GM19099 (cell line): ENCODE results near the gene NCKAP5.

Experiments
- POLR2A ChIP-seq: IDR thresholded peaks from 3 replicates; pipeline ENCODE4 v1.6.1; 2011; ENCODE audit warnings: low read depth; ENCODE audit not compliant: insufficient read length; ENCODE audit errors: extremely low read depth

The NCKAP5 gene

DNA sequence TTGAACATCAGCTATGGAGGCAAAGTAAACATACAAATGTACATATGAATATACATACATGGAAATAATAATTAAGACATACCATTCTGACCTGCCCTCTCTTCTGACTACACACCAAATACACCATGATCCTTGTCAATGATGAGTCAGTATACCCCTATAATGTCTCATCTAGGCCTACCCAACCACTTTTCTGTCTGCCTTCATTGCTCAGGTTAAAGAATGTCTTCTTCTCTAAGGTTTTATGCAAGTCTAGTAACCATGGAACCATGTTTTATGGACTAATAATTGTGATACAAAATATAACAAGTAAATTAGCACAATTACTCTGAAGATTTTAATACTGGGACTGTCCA is 128.7 kb downstream of the NCKAP5 start:
- no peak for TF ChIP-seq POLR2A

DNA sequence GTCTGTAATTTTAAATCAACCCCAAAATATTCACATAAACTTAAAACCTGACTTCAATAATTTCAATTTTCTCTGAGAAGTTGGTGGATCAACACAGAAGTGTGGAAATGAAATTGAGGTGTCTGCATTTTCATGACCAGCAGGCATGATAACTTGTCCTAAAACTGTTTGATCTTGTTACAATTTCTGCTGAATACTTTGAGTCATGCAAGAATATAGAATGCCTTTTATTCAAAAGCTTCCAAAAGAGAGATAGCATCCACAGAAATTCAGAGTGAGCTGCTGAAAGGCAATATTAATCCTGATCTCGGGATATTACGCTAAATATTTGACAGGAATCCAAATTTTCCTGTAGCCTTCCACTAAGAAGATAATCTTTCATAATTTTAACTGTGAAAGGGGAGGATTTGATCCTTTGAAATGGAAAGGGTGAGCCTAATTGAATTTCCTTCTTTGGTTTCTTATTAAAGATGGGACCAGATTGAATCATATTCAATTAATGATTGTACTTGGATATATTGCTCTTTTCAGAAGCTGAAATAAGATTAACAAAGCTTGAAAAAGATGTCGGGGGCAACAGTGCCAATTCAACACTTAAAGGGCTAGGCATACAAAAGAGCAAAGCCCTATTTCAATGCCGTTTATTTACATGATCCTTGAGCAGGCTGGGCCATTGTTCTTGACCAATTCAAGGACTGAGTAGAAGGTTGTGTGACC is 129.3 kb downstream of the NCKAP5 start:
- TF ChIP-seq POLR2A: no peak

DNA sequence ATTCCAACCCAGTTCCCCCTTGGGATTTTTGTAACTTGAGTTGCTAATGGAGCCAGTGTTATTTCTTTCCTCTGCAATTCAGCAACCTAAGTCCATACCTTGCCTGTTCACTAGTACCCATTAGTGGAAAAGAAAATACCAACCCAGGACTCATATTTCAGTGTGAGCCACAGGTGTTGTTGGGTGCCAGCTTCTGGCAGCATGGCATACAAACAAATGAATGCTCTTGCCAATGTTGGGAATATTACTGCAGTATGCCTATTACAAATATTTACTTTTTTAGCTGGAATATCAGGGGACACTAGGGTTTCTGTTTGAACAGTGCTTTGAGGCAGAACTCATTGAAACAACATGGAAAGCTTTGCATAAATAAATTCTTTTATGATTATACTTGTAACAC is 130.2 kb downstream of the NCKAP5 start:
- TF ChIP-seq POLR2A: no peak

- no peak for TF ChIP-seq POLR2A
These were observed 130.8 kb downstream of the NCKAP5 start for GRCh38 chr2:133437492-133437891.

DNA sequence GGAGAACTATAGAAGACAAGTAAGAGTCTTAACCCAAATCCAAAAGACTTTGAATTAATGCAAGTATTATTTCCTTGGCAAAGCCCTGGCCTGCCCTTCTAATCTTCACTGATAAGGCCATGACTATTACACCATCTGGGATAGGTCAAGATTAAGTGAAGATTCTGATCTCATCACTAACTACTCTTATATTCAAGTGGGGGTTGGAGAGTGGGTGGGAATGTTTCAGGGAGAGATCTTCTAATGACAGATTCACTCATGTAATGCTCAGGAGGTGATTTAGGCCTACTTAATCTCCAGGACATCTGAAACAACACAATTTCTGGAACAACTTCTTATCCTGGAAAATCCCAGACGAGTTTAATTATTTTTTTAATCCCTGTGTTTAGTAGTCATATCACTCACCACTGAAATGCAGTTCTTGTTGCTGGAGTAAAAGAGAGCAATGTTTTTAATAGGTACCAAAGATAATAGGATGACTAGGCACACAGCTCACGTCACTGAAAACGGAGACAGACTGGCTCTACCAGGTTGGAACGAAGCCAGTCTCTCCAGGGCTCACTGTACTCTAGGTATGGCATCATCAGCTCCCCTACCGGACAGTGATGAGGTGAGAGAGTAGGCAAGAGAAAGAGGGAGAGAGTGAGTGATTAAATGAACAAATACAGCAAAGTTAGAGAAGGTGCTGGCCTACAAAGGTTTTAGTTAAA is 133.1 kb downstream of the NCKAP5 start:
- TF ChIP-seq POLR2A: no peak

DNA sequence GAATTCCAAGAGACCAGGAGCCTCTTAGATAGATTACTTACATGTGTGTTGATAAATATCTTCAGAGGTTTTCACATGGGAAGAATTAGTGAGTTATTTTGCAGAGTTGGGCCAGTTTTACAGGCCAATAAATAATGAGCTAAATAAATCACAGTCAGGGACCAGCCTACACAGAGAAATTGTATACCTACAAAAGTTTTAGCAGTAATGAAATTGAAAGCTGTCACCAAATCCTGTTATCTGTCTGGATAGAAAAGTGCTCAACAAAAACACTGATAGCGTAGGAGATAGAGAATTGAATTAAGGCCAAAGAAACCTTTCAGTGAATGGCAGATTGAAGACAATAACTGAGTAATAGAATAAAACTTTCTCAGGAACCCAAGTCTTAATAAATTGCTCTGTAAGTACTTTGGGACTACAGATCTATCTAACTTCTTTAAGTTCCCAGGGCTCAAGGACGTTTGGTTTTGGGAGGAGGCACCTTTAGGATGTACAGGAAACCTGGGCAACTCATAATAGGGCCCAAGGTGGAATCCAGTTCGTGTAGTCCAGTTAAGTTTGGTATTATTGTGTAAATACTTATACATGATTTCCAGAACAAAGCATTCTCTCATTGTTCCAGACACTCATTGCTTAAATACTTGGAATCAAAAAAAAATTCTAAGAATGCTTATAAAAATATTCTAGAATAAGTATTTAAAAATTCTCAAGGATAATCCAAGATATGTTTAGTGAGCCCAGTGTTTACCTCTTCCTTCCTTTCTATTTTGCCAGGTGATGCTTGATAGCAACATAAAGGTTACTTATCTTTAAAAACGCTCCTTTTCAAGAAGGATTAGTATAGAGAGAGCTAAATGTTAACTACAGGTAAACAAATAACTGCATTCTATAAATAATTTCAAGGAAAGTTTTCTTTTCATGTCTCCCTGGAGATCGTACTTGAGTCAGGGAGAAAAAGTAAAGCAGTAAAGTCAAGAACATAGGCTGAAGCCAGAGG is 134.5 kb downstream of the NCKAP5 start:
- no peak for TF ChIP-seq POLR2A

- no peak for TF ChIP-seq POLR2A
These were observed 135.5 kb downstream of the NCKAP5 start for GRCh38 chr2:133432778-133433177.

DNA sequence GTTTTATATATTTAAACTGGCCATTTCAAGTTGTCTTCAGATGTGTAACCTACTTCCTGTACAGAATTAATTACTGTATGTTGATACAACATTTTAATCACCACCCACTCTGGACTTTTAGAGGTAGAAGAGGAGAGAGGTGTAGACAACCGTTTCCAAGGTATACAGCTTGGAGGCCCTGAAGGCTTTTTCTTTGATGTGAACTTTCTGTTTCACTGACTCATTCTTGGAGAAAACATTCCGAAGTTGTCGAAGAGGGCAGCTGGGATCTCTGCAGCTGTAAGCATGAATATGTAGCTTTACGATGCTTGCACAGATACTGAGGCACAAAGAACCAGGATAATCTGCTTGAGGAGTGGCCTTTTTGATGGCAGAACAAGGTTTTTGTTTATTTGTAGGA is 137.0 kb downstream of the NCKAP5 start:
- no peak for TF ChIP-seq POLR2A

- TF ChIP-seq POLR2A: no peak
These were observed 141.5 kb downstream of the NCKAP5 start for GRCh38 chr2:133426791-133427190.

DNA sequence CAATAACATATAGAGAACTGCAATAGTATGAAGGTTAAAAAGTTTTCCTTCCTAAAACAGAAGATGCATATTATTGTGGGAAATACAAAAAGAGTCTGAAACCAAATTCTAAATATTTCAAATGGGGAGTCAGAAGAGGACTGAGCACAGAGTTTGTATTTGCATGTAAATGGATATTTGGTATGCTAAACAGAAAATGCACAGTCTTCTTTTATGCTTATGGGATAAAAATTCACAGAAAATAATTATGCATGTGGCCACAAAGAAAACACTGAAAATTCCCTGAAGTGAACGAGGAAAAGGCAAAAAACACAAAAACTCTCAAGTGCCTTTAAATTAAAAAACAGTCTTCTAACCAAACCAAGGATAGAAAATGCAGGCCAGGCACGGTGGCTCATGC is 142.7 kb downstream of the NCKAP5 start:
- no peak for TF ChIP-seq POLR2A

- no peak for TF ChIP-seq POLR2A
These were observed 143.4 kb downstream of the NCKAP5 start for GRCh38 chr2:133424876-133425275.

DNA sequence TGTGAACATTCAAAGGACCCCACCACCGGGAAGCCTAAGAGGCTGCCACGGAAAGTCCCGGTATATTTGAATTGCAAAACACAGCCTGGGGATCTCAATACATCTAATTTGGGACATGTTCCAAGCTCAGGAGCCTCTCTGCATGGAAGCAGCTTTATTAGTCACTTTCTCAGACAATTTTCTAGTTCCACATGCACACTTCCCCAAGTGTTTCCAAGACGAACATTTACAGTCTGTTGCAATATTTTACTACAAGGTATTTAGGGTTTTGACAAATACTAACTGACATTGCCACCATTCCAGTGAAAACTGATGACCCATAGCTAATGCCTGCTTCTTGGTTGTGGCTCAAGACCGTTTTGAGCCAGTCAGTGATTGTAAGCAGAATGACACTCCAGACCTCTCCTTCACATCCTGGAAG is 145.3 kb downstream of the NCKAP5 start:
- TF ChIP-seq POLR2A: no peak

DNA sequence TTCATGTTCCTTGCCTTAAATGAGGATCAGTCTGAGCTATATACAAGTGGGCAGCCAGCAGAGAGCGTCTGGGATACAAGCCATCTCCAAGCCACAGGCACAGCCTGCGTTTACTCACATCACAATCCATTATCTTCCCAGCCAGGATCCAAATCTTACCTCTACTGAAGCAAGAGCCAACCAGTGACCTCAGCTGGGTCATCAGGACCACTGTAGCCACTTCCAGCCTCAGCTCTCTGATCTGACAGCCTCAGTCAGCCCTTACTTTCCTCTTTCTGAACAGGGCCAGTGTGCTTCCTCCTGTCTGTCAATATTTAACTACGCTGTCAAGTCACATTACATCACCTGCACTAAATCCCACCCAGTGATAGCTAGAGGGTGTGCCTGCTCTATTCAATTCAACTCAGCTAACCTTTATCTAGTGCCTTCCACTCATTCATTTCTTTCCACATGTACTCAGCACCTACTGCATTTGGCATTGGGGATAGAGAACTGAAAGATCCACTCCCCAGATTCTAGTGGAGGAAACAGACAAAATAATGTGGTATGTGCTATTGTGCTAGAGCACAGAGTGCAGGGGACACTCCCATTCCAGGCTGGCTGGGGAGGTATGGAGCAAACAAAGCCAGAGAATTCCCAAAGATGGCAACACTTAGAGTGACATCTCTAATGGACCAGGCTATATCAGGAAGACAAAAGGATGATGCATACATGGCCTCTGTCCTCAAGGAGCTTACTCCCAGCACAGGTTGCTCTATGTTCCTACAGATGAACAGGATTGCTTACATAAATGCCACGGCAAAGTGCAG is 146.5 kb downstream of the NCKAP5 start:
- TF ChIP-seq POLR2A: peak; percentile 76

GRCh38 chr2:133420788-133421187 is 147.5 kb downstream of the NCKAP5 start:
- no peak for TF ChIP-seq POLR2A
